IMR-90 (cell line): Measurements from ENCODE around the gene FER1L5. TPM values are rescaled to one million over a fixed set of nuclear protein-coding genes. Genes with fewer than 3 reads are reported as not detected.
A peak's percentile ranks its signal among the peaks of the same experiment; 100 is the strongest.

ENCODE experiments used
- ATAC-seq: fragments of 200-7000 bp; cut with Tn5 transposase; 2 replicates; pipeline ENCODE4 v1.9.1; 2020; ENCODE audit warnings: low read depth, mild to moderate bottlenecking, moderate library complexity
- BruUV-seq: library from RNA; stranded (reverse); fragments of 400-500 nt; replicated peaks from 2 replicates; lab custom pipeline; 2021; lab: Mats Ljungman, UMichigan
- CTCF ChIA-PET: fragments of 300-600 bp; formaldehyde crosslinking; extraction: SDS; loops from one replicate; lab custom pipeline; 2021; ENCODE audit warnings: antibody characterized with exemption; lab: Yijun Ruan, JAX
- POLR2A ChIA-PET: fragments of 300-600 bp; sonication (Branson Sonifier 250); formaldehyde crosslinking; loops from one replicate; lab custom pipeline; 2022; ENCODE audit warnings: antibody characterized with exemption; ENCODE audit not compliant: unreplicated experiment; lab: Charles Lee
- DNase-seq: peaks from one replicate; pipeline ENCODE4 v3.0.0; 2013
- H2AFZ ChIP-seq: replicated peaks from 2 replicates; pipeline ENCODE3; 2013; ENCODE audit warnings: low read length, mild to moderate bottlenecking; ENCODE audit not compliant: poor library complexity
- H2AK5ac ChIP-seq: 2 replicates; pipeline ENCODE4 v1.6.1; 2013; ENCODE audit warnings: low read depth, low read length, inconsistent platforms
- H2AK9ac ChIP-seq: replicated peaks from 2 replicates; pipeline ENCODE3; 2013; ENCODE audit warnings: mild to moderate bottlenecking, low read depth, low read length, moderate library complexity; ENCODE audit not compliant: poor library complexity
- H2BK120ac ChIP-seq: 2 replicates; pipeline ENCODE4 v1.6.1; 2013; ENCODE audit warnings: low read depth, low read length, inconsistent platforms
- H2BK15ac ChIP-seq: 3 replicates; pipeline ENCODE4 v1.6.1; 2013; ENCODE audit warnings: low read depth, low read length, inconsistent platforms
- H2BK20ac ChIP-seq: 2 replicates; pipeline ENCODE4 v1.6.1; 2013; ENCODE audit warnings: low read depth, mild to moderate bottlenecking, inconsistent platforms, low read length, moderate library complexity
- H2BK5ac ChIP-seq: 2 replicates; pipeline ENCODE4 v1.6.1; 2013; ENCODE audit warnings: mild to moderate bottlenecking, low read depth, low read length, inconsistent platforms; ENCODE audit not compliant: poor library complexity, severe bottlenecking
- H3K14ac ChIP-seq: replicated peaks from 2 replicates; pipeline ENCODE4 v1.6.1; 2013; ENCODE audit warnings: low read depth, low read length, inconsistent platforms
- H3K18ac ChIP-seq: 2 replicates; pipeline ENCODE4 v1.6.1; 2013; ENCODE audit warnings: low read depth, low read length, control low read depth
- H3K23ac ChIP-seq: 2 replicates; pipeline ENCODE4 v1.6.1; 2013; ENCODE audit warnings: low read depth, low read length, inconsistent platforms
- H3K27ac ChIP-seq: 2 replicates; pipeline ENCODE4 v1.5.1; 2013; ENCODE audit warnings: mild to moderate bottlenecking, control low read depth, low read length; ENCODE audit not compliant: insufficient read depth
- H3K27me3 ChIP-seq: 2 replicates; pipeline ENCODE4 v1.6.1; 2013; ENCODE audit warnings: low read length; ENCODE audit not compliant: control insufficient read depth, insufficient read depth
- H3K36me3 ChIP-seq: 2 replicates; pipeline ENCODE4 v1.6.1; 2013; ENCODE audit warnings: low read length, mixed read lengths; ENCODE audit not compliant: control insufficient read depth, insufficient read depth
- H3K4ac ChIP-seq: 2 replicates; pipeline ENCODE4 v1.6.1; 2013; ENCODE audit warnings: low read depth, low read length, inconsistent platforms
- H3K4me1 ChIP-seq: 2 replicates; pipeline ENCODE4 v1.6.1; 2013; ENCODE audit warnings: low read length, mixed read lengths; ENCODE audit not compliant: control insufficient read depth, insufficient read depth
- H3K4me2 ChIP-seq: 2 replicates; pipeline ENCODE4 v1.6.1; 2013; ENCODE audit warnings: low read depth, mild to moderate bottlenecking, control low read depth, low read length, moderate library complexity
- H3K4me3 ChIP-seq: 2 replicates; pipeline ENCODE4 v1.5.1; 2013; ENCODE audit warnings: low read depth, mild to moderate bottlenecking, control low read depth, low read length, moderate library complexity; ENCODE audit not compliant: insufficient read depth
- H3K56ac ChIP-seq: 2 replicates; pipeline ENCODE4 v1.6.1; 2013; ENCODE audit warnings: low read length, inconsistent platforms; ENCODE audit not compliant: insufficient read depth; ENCODE audit errors: extremely low read depth
- H3K79me1 ChIP-seq, 2 experiments: 2 replicates each; pipeline ENCODE4 v1.6.1; 2013; ENCODE audit warnings: low read length in 2 of 2, inconsistent platforms in 1 of 2, low read depth in 1 of 2
- H3K9ac ChIP-seq: 2 replicates; pipeline ENCODE4 v1.6.1; 2013; ENCODE audit warnings: low read depth, low read length, control low read depth
- H3K9me1 ChIP-seq: 2 replicates; pipeline ENCODE4 v1.6.1; 2013; ENCODE audit warnings: low read length, inconsistent platforms; ENCODE audit not compliant: insufficient read depth
- H3K9me3 ChIP-seq: 2 replicates; pipeline ENCODE4 v1.6.1; 2013; ENCODE audit warnings: low read length; ENCODE audit not compliant: control insufficient read depth, insufficient read depth
- H4K20me1 ChIP-seq: 2 replicates; pipeline ENCODE4 v1.6.1; 2013; ENCODE audit warnings: low read length, inconsistent platforms; ENCODE audit not compliant: insufficient read depth
- H4K5ac ChIP-seq: 2 replicates; pipeline ENCODE4 v1.6.1; 2013; ENCODE audit warnings: mild to moderate bottlenecking, low read depth, low read length, control low read depth
- H4K8ac ChIP-seq, 2 experiments: 2 replicates each; pipeline ENCODE4 v1.6.1; 2013; ENCODE audit warnings: low read depth in 2 of 2, low read length in 2 of 2, control low read depth in 1 of 2, inconsistent platforms in 1 of 2
- H4K91ac ChIP-seq: 2 replicates; pipeline ENCODE4 v1.6.1; 2013; ENCODE audit warnings: low read depth, low read length, inconsistent platforms; ENCODE audit not compliant: insufficient read depth
- CEBPB ChIP-seq: IDR thresholded peaks from 2 replicates; pipeline ENCODE4 v1.6.1; 2012; ENCODE audit warnings: low read depth, low read length, improper control_type of control experiment
- FOS ChIP-seq: fragments of 150-350 bp; IDR thresholded peaks from 2 replicates; pipeline ENCODE4 v1.6.1; 2016; ENCODE audit warnings: low read depth, low read length
- WGBS, 2 experiments: methylation state at CpG; one replicate each; pipeline versions ENCODE4 v1.1.5 to v1.1.7; 2013; ENCODE audit warnings: missing lambda C conversion rate in 2 of 2; ENCODE audit not compliant: insufficient read length in 1 of 2; ENCODE audit errors: extremely low coverage in 2 of 2; 5-methylcytosine and 5-hydroxymethylcytosine counted together
- dilution Hi-C: fragments of 300-500 bp; cut with HindIII; formaldehyde crosslinking; loops from one replicate; pipeline ENCODE4 v1.14.3; 2018; ENCODE audit warnings: low sequenced_read_pairs; ENCODE audit not compliant: unreplicated experiment
- in situ Hi-C: fragments of 300-500 bp; cut with MboI; formaldehyde crosslinking; loops from 3 replicates; pipeline ENCODE4 v1.14.3; 2019; ENCODE audit warnings: low sequenced_read_pairs, inconsistent platforms, mixed read lengths
- intact Hi-C: fragments of 100-400 bp; cut with micrococcal nuclease; formaldehyde crosslinking; loops from 2 replicates; pipeline ENCODE4 v1.10.0; 2022
- polyA plus RNA-seq, 3 experiments: library from polyadenylated mRNA; depleted of rRNA; stranded (reverse); fragments of >200 nt; gene quantifications; 2 replicates each; pipeline ENCODE4 v1.2.3, GENCODE V29; 2012; ENCODE audit warnings: low replicate concordance in 1 of 3
- total RNA-seq: library from RNA; depleted of rRNA; stranded (reverse); fragments of >200 nt; gene quantifications from 2 replicates; pipeline ENCODE4 v1.2.3, GENCODE V29; 2012

The FER1L5 gene
- total and polyA plus RNA-seq, 2 of the 4 experiments (the other 2 are of a cell fraction): 0.15 to 0.36 TPM

DNA sequence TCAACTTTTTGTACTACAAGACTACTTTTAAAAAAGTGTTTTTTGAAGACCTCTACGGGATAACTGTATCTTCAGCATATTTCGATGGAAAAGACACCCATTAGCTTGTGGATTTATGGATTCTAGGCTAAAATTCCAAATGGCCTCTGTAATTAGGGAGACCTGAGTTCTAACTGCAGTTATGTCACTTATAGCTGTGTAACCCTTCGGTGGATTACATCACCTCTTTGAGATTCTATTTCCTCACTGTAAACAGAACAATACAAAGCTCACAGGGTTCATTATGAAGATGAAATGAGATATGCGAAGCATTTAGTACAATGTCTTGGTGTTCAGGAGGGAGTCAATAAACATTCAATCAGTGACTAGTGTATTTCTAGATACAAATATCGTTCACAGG is 73.1 kb downstream of the FER1L5 start:
- Histone ChIP-seq H2BK20ac (no peak overlapping the region), H3K79me1 (peaks cover 0 to 5% of the 10 kb centered on the region in 2 experiments; a peak in 1 of 4 replicates), H3K56ac (no peak overlapping the region), H4K5ac (no peak overlapping the region), H3K4me2 (no peak overlapping the region), H2BK120ac (no peak overlapping the region), H2BK5ac (no peak overlapping the region), H3K27me3 (no peaks in the 10 kb centered on the region), H3K27ac (no peak overlapping the region), H2AK5ac (no peak overlapping the region), H2BK15ac (no peak overlapping the region), H3K18ac (no peak overlapping the region), H3K9me1 (0 out of 2 replicates have a peak, but pooled peaks cover 3% of the 10 kb centered on the region), H3K9ac (no peak overlapping the region), H3K4me1 (no peaks in the 10 kb centered on the region; the same call in 1 of the 2 replicates), H3K14ac (no peak overlapping the region), H4K8ac (no peak overlapping the region), H3K23ac (no peak overlapping the region), H2AFZ (no peak overlapping the region), H2AK9ac (no peak overlapping the region), H3K9me3 (no peaks in the 10 kb centered on the region), H4K20me1 (no peaks in the 10 kb centered on the region), H3K36me3 (peaks cover 20% of the 10 kb centered on the region), H3K4ac (no peak overlapping the region), H4K91ac (no peak overlapping the region), H3K4me3 (no peak overlapping the region)
- dilution Hi-C loops (no loop called here), intact Hi-C loops (no loop called here), in situ Hi-C loops (no loop called here)
- no TSS peak for BruUV-seq
- ChIA-PET CTCF (no interaction called here), POLR2A (no interaction called here)
- TF ChIP-seq FOS (no peak), CEBPB (0 out of 2 replicates have a peak, but pooled peaks have one; percentile 17)
- ATAC-seq (peak; percentile 32; the same call in 1 of the 2 replicates), DNase-seq (peak; percentile 24)
- WGBS, 2 experiments: no CpG with 5 or more reads among the region's 5 CpGs
